Right atrium auricular region (tissue), 2 donors: Measurements from ENCODE around the gene SLC29A1. TPM values are rescaled to one million over a fixed set of nuclear protein-coding genes. Genes with fewer than 3 reads are reported as not detected.
A peak's percentile ranks its signal among the peaks of the same experiment; 100 is the strongest.
"Not testable (repeated sequence)": the region's sequence is repeated elsewhere in the genome, so short reads cannot be mapped to it uniquely, and the experiment has no call there.

ENCODE experiments used
- DNase-seq: peaks from one replicate; pipeline ENCODE4 v3.0.0-alpha.2; 2019; ENCODE audit warnings: low spot score
- H3K27ac ChIP-seq, 2 donors: fragments of 200-600 bp; sonication (generic); 1 replicate in 1 of 2; 2 replicates in 1 of 2; pipeline ENCODE4 v1.5.1; 2016 to 2019
- H3K27me3 ChIP-seq, 2 donors: fragments of 200-600 bp; sonication (generic); one replicate each; pipeline versions ENCODE4 v1.5.1 to v1.6.0; 2017 to 2019
- H3K36me3 ChIP-seq: fragments of 200-600 bp; sonication (generic); one replicate; pipeline ENCODE4 v1.5.1; 2016
- H3K4me1 ChIP-seq, 2 donors: fragments of 200-600 bp; sonication (generic); one replicate each; pipeline versions ENCODE4 v1.5.1 to v1.6.0; 2017 to 2019
- H3K4me3 ChIP-seq, 2 donors: fragments of 200-600 bp; sonication (generic); 1 replicate in 1 of 2; 2 replicates in 1 of 2; pipeline ENCODE4 v1.5.1; 2017 to 2019; ENCODE audit warnings: mild to moderate bottlenecking in 1 of 2, moderate library complexity in 1 of 2
- H3K9me3 ChIP-seq, 2 donors: fragments of 200-600 bp; sonication (generic); one replicate each; pipeline ENCODE4 v1.5.1; 2019
- total RNA-seq, 2 donors: library from RNA; depleted of rRNA; stranded (reverse); fragments of >200 nt; gene quantifications; one replicate each; pipeline ENCODE4 v1.1.0, GENCODE V29; 2016
- TF ChIP-seq, protein P1 (sequence below), 2 donors: fragments of 200-600 bp; sonication (generic); IDR thresholded peaks; one replicate each; pipeline ENCODE4 v1.5.1; 2019; ENCODE audit warnings: antibody characterized with exemption in 2 of 2

The SLC29A1 gene
- total RNA-seq, 2 donors from 2014 or later = 105 to 256 TPM

DNA sequence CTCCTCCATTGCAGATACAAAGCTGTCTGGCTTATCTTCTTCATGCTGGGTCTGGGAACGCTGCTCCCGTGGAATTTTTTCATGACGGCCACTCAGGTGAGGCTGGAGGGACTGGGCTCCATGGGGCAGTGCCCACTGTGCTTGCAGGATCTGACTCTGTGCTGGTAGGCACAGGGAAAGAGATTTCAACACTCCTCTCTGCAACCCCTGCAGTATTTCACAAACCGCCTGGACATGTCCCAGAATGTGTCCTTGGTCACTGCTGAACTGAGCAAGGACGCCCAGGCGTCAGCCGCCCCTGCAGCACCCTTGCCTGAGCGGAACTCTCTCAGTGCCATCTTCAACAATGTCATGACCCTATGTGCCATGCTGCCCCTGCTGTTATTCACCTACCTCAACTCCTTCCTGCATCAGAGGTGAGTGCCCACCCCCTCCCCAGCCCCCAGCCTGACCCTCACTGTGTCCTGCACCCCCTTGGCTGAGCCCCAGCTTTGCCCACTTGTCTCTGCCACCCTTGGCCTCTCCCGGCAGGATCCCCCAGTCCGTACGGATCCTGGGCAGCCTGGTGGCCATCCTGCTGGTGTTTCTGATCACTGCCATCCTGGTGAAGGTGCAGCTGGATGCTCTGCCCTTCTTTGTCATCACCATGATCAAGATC is 6.1 kb downstream of the SLC29A1 start:
- Histone ChIP-seq H3K36me3 (peaks cover 38% of the 10 kb centered on the region), H3K4me1 (peaks cover 0 to 85% of the 10 kb centered on the region in 2 donors), H3K4me3 (no peak overlapping the region), H3K27ac (peak overlapping the region; percentile 98), H3K27me3 (no peaks in the 10 kb centered on the region), H3K9me3 (no peaks in the 10 kb centered on the region)
- DNase-seq = no peak
- TF ChIP-seq, protein P1, sequence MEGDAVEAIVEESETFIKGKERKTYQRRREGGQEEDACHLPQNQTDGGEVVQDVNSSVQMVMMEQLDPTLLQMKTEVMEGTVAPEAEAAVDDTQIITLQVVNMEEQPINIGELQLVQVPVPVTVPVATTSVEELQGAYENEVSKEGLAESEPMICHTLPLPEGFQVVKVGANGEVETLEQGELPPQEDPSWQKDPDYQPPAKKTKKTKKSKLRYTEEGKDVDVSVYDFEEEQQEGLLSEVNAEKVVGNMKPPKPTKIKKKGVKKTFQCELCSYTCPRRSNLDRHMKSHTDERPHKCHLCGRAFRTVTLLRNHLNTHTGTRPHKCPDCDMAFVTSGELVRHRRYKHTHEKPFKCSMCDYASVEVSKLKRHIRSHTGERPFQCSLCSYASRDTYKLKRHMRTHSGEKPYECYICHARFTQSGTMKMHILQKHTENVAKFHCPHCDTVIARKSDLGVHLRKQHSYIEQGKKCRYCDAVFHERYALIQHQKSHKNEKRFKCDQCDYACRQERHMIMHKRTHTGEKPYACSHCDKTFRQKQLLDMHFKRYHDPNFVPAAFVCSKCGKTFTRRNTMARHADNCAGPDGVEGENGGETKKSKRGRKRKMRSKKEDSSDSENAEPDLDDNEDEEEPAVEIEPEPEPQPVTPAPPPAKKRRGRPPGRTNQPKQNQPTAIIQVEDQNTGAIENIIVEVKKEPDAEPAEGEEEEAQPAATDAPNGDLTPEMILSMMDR (IDR thresholded peaks at IDR 0.05) = no peak

DNA sequence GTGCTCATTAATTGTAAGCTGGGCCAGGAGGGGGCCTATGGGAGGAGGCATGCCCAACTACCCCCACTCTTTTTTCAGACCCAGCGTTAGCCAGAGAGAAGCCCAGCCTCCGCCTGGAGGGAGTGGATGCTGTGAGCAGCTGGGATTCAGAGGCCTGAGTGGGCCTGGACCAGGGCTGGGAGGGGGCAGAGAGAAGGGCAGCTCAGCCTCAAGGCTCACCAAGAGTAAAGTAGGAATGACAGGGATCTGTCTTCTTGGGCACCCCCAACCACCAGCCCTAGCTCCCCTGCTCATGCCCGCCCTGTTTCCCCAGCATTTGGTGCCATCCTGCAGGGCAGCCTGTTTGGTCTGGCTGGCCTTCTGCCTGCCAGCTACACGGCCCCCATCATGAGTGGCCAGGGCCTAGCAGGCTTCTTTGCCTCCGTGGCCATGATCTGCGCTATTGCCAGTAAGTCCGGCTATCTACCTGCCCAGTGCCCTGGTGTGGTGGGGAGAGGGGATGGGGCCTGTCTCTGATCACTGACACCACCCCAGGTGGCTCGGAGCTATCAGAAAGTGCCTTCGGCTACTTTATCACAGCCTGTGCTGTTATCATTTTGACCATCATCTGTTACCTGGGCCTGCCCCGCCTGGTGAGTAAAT is 6.8 kb downstream of the SLC29A1 start:
- H3K4me1 ChIP-seq = peaks cover 0 to 85% of the 10 kb centered on the region in 2 donors
- H3K27me3 ChIP-seq = no peaks in the 10 kb centered on the region
- peak overlapping the region; percentile 98 for H3K27ac ChIP-seq
- no peak overlapping the region for H3K4me3 ChIP-seq
- peaks cover 38% of the 10 kb centered on the region for H3K36me3 ChIP-seq
- DNase-seq = no peak
- TF ChIP-seq, protein P1 (IDR thresholded peaks at IDR 0.05) = no peak
- H3K9me3 ChIP-seq = no peaks in the 10 kb centered on the region

DNA sequence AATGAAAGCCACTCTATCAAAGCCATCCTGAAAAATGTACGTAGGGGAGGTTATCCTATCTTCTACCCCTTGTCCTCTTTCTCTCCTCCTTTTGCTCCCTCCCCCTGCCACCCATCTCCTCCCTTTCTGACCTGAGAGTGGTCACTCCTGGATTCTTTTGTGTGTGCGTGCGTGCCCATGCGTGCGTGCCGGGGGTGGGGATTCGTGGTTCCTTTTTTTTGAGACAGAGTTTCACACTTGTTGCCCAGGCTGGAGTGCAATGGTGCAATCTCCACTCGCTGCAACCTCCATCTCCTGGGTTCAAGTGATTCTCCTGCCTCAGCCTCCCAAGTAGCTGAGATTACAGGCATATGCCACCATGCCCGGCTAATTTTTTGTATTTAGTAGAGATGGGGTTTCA is 8.0 kb downstream of the SLC29A1 start:
- not testable (repeated sequence) for H3K9me3 ChIP-seq, H3K4me3 ChIP-seq, DNase-seq, H3K27me3 ChIP-seq
- Histone ChIP-seq H3K4me1 (peaks cover 0 to 82% of the 10 kb centered on the region in 2 donors), H3K36me3 (peaks cover 38% of the 10 kb centered on the region), H3K27ac (peak overlapping the region; percentile 98)

DNA sequence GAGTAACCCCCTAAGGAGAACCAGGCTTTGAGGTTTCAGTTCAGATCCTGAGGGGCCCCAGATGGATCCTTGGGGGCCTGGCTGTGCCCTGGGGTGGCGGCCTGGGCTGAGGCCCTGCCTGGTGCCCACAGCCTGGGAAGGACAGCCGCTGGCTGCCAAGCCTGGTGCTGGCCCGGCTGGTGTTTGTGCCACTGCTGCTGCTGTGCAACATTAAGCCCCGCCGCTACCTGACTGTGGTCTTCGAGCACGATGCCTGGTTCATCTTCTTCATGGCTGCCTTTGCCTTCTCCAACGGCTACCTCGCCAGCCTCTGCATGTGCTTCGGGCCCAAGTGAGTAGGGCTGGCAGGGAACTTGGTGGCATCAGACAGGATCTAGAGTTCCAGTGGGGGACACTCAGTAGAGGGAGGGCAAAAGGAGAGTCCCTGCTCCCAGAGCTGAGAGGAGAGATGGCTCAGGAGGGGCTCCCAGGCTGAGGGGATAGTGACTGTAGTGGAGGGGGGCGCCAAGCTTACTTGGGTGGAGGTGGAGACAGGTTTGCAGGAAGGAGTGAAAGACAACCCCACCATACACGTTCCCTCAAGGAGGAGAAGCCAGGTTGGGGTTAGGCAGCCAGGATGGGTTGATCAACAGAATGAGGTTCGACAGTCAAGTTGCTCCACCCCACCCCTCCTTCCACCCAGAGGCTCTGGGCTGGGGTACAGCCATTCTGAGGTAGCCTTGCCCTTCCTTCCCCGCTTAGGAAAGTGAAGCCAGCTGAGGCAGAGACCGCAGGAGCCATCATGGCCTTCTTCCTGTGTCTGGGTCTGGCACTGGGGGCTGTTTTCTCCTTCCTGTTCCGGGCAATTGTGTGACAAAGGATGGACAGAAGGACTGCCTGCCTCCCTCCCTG is 9.5 kb downstream of the SLC29A1 start:
- Histone ChIP-seq H3K4me3 (no peak overlapping the region), H3K27ac (peak overlapping the region; percentile 98), H3K27me3 (no peaks in the 10 kb centered on the region), H3K4me1 (peaks cover 0 to 78% of the 10 kb centered on the region in 2 donors), H3K36me3 (peaks cover 38% of the 10 kb centered on the region), H3K9me3 (no peaks in the 10 kb centered on the region)
- no peak for DNase-seq
- TF ChIP-seq, protein P1 (IDR thresholded peaks at IDR 0.05) = no peak

DNA sequence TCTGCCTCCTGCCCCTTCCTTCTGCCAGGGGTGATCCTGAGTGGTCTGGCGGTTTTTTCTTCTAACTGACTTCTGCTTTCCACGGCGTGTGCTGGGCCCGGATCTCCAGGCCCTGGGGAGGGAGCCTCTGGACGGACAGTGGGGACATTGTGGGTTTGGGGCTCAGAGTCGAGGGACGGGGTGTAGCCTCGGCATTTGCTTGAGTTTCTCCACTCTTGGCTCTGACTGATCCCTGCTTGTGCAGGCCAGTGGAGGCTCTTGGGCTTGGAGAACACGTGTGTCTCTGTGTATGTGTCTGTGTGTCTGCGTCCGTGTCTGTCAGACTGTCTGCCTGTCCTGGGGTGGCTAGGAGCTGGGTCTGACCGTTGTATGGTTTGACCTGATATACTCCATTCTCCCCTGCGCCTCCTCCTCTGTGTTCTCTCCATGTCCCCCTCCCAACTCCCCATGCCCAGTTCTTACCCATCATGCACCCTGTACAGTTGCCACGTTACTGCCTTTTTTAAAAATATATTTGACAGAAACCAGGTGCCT is 10.2 kb downstream of the SLC29A1 start:
- DNase-seq = no peak
- TF ChIP-seq, protein P1 (IDR thresholded peaks at IDR 0.05) = no peak
- Histone ChIP-seq H3K27ac (peak overlapping the region; percentile 98), H3K27me3 (no peaks in the 10 kb centered on the region), H3K4me3 (no peak overlapping the region), H3K4me1 (peaks cover 0 to 76% of the 10 kb centered on the region in 2 donors), H3K9me3 (no peaks in the 10 kb centered on the region), H3K36me3 (peaks cover 38% of the 10 kb centered on the region)
